GM21526 (cell line): ENCODE data around the gene GPHB5.
"Not testable (repeated sequence)": the region's sequence is repeated elsewhere in the genome, so short reads cannot be mapped to it uniquely, and the experiment has no call there.

Experiments
- ATAC-seq: cut with Tn5 transposase; IDR thresholded peaks from one replicate; pipeline ENCODE4 v1.9.1; 2021; ENCODE audit warnings: moderate library complexity; ENCODE audit not compliant: unreplicated experiment, low FRiP score

The GPHB5 gene, protein sequence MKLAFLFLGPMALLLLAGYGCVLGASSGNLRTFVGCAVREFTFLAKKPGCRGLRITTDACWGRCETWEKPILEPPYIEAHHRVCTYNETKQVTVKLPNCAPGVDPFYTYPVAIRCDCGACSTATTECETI

DNA sequence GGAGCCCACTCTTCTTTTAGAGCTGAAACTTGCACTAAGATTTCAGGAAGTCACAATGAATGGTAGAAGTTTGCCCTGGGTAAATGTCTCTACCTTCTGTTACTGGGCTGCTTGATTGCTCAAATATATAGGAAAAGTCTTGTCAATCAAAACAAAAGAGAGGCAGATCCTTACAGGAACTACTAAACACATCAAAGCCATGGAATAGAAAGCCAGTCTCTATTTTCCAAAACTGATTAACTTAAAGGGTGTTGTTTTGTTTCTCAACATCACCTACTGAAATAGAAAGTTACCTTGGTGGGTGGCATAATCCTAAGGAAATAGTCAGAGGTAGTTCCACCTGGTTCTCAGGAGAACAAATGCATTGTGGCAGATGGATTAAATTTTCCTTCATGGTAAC is at the start of gene GPHB5:
Gene GPHB5, minus strand, starts transcription at position 101 of the 400 bp plus-strand sequence. CDS start 1,086 bp downstream, outside the sequence.
- no peak for ATAC-seq

DNA sequence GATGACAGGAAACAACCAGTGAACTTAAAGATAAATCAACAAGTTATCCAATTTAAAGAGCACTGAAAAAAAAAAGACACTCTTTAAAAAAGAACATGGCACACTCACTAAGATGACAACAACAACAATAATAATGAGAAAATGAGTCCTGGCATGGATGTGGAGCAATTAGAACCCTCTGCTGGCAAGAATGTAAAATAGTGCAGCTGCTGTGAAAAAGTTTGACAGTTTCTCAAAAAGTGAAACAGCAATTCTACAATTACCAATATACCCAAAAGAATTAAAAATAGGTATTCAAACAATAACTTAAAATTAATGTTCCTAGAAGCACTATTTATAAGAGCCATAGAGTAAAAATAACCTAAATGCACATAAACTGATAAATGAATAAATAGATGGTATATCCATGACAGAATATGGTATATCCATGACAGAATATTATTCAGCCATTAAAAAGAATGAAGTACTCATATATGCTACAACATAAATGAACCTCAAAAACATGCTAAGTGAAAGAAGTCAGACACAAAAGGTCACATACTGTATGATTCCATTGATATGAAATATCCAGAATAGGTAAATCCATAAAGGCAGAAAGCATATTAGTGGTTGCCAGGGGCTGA is 49.1 kb upstream of the GPHB5 start:
- ATAC-seq: no peak

DNA sequence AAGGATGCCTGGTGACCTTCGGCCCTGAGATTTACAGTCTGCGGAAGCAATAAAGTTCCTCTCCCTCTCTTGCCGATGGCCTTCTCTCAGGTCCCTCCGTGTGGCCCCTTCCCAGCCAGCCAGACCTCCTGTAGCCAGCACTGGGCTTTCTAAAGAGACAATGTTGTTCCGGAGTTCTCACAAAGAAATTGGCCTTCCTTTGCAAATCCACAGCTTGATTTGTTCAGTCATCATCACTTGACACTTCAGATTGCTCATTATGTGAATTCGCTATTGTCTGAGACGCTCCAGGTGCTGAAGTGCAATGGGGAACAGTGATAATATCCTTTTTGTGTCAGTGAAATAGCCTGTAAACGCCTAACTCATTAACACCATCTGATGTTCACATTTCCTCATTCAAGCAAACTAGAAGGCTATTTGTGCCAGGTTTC is 43.7 kb upstream of the GPHB5 start:
- ATAC-seq: no peak

DNA sequence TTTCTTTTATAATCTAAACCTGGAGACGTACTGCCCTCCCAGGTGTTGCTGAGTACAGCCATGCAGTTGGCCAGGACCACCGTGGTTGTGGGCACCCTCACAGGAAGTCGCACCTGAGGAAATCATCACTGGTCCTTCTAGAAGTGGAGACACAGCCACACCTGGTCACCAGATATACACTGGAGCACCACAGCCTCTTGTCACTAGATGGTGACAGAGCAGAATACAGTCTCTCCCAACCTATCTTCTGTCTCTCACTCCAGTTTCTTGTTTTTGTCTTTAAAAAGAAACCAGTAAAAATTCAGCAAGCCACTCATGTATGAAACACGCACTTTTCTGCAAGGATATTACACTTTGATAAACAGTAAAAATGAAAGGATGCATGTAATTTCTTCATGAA is 43.1 kb upstream of the GPHB5 start:
- ATAC-seq: no peak

DNA sequence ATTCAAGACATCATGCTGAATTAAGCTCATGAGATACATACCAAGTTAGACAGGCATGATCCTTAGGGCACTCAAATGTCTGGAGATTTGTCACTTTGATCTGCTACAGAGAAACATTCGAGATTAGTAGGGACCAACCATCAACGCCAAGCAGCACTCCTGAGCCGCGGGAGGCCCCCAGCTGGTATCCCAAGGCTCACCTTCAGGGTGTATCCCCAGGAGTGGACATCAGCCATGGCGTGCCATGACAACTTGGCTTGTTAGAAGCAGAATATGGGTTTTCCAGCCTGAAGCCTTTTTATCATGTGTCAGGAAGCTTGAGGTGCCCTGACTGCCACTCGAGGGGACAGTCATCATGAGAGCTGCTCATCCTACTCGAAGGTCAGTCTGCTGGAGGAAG is 39.1 kb upstream of the GPHB5 start:
- ATAC-seq: no peak

DNA sequence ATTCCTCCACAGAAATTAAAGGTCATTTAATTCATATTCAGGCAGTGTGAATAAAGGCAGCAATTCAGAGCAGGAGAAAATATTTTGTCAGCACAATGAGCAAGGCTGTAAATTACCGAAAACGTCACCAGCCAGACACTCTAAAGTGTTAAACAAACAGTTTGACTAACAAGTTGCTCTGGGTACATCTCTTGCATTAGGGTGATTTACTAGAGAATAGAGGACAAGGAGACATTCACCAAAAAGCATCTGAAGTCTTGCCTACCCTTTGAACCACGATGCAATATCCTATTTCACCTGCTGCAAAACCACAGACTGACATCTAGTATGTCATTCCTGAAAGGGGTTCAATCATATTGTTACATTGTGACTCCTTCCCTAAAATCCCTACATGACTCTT is 27.1 kb upstream of the GPHB5 start:
- no peak for ATAC-seq

DNA sequence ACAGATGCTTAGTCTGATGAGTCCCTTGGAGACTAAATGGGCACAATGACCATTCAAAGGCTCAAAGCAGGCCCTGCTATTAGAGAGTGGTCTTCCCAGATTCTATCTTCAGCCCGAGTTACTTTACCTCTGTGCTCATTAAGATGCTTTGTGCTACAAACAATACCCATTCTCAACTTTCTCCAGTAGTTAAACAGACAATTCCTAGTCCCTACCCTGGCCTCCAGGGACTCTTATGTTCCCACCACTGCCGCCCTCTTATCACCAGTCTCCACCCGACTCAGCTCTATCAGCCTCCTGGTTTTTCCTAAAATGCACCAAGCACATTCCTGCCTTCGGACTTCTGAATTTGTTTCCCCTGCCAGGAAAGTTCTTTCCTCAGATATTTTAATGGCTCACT is 25.6 kb upstream of the GPHB5 start:
- no peak for ATAC-seq

DNA sequence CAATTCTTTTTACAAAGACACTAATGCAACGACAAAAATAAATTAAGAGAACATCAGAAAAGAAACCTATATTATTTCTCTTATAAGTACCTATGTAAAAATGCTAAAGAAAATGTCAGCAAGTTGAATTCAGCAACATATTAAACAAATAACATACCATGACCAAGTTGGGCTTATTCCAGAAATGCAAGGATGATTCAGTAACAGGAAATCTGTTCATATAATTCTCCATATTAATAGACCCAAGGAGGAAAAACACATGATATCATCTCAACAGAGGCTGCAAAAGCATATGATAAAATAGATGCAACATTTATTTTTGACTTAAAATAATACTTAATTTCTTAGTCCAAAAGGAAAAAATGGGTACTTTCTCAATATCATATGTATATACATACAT is 25.1 kb upstream of the GPHB5 start:
- no peak for ATAC-seq

DNA sequence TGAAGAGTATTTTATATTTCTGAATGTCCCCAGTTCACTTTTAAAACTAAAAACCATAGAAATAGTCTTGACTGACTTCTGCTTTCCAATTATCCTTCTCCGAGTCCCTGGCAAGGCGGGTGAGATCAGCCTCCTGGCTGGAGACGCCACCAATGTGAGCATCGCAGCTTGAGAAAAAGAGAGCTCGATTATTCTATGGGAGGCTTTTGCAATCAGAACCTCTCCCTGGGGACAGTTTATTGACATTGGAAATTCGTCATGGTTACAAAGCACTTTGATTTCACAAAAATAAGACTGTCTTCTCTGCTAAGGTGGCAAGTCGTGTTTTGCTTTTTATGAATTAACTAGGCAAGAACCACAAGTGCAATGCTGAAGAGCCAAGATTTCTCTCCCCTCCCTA is 23.6 kb upstream of the GPHB5 start:
- ATAC-seq: no peak

DNA sequence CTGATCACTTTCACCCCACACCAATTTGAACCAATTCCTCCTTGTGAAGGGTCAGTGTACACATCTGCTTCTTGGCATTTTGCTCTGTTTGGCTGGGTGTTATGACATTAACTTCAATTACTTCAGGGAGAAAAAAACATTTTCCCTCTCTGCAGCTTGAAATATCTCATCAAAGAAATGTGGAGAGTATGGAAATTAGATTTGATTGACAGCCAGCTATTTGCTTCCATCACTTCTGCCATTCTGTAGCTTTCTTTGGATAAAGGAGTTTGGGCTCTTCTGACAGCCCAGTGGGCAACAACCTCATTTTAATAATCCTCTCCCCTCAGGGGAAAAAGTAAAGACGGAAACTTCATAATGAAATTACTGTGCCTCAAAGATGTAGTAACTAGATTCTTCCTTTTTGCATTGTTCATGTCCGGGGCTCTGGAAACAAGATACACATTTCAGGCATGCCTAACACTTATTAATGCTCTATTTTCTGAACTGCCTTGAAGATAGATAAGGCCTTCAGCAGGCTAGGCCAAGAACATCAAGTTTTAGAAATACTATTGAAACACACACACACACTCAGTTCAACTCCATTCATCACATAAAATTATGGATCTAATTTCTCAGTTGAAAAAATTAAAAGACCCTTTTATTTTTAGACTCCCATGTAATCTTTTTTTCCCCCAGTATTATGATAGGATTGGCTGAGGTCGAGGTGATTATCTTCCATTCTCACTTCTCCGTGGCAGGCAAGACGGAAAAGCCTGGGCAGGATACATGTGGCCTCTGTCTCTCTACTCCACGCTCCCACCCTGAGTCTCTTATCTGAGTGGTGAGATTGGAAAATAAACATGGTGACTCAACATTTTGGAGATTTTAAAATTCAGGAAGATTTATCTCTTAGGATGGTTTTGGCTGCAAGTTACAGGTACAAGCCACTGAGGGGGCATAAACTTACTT is 10.3 kb upstream of the GPHB5 start:
- no peak for ATAC-seq

DNA sequence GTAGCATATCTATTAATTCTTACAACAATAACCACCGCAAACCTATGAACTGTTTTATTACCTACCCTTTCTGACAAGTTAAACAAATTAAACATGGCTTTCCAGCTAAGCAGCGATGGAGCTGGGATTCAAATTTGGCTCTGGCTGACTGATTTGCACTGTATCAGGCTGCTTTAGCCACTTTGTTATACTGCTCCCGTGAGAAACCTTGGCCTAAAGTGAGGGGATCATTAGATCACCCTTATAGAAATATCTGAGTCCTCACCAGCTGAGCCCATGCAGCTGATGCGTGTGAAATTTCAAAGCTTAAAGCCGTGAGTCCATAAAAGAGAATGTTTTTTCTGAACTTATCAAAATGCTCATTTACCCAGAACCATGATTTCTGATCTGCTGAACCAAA is 8.1 kb upstream of the GPHB5 start:
- no peak for ATAC-seq

DNA sequence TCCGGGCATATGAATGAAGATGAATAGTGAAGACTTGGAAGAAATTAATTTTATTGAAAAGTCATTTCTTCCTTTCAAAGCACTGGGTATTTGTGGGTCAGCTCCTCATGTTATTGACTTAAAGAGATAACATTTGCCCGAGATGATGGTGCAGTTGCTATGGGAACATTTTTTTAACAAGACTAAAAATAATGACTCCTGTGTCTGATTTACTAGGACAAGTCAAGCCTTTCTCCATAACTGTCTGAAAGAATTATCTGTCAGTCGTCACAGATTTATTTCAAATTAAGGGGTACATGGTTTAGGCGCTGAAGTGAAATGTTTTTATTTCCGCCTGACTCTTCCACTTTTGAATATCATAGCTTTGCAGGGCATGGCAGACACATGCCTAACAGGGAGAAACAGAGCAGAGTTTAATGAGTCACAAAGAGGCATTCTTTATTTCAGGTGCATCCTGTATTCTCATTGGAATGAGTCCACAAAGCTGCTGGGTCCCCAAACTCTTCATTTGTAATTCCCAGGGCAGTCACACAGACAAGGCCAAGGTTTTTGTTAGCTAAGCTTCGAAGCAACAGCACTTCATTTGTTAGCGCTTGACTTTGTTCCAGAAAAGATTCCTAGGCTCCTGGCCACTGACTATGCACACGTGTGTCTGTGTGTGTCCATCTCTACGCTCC is 4.3 kb upstream of the GPHB5 start:
- ATAC-seq: no peak

DNA sequence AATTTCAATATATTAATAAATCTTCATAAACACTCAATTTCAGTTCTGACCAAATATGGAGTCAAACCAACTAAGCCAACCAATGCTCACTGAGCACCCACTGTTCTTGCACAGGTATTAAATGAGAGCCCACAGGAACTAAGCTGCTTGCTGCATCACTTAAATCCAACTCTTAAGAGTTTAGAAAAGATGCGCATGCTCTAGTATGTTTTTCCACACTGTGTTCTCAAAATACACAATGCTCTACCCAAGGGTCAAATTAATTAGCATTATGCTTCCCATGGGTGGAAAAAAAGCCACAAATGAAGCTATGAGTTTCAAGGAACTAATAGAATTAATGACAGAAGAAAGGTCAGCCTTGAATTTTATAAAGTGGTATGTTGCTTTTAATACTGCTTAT is 3.7 kb upstream of the GPHB5 start:
- ATAC-seq: no peak

DNA sequence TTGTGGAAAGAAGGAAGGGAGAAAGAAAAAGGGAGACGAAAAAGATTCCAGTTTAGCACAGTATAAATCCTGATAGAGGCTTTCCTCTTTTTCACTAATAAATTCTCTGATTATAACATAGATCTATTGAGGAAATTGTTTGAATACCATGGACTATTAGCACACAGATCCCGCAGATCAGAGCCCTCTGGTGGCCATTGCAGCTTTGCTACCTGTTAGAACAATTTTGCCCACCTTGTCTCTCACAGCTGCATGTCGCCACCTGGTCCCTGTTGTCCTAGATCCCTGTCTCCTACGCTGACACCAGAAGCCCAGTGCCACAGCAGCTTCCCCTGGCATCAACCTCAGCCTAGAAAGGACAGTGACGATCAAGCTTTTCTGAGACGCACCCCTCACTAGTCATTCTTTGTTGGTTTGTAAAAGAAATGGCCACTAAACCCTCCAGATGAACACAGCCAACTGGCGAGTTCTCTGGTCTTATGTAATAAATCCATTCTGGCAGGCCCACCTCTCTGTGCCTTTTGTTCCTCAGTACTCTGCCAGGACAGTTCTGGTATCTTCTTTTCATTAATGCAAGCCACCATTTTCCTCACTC is 9.9 kb downstream of the GPHB5 start:
- ATAC-seq: no peak

DNA sequence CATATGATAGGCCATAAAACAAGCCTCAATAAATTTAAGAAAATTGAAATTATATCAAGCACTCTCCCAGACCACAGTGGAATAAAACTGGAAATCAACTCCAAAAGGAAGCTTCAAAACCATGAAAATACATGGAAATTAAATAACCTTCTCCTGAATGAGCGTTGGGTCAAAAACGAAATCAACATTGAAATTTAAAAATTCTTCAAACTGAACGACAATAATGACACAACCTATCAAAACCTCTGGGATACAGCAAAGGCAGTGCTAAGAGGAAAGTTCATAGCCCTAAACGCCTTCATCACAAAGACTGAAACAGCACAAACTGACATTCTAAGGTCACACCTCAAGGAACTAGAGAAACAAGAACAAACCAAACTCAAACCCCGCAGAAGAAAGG is 14.3 kb downstream of the GPHB5 start:
- not testable (repeated sequence) for ATAC-seq

DNA sequence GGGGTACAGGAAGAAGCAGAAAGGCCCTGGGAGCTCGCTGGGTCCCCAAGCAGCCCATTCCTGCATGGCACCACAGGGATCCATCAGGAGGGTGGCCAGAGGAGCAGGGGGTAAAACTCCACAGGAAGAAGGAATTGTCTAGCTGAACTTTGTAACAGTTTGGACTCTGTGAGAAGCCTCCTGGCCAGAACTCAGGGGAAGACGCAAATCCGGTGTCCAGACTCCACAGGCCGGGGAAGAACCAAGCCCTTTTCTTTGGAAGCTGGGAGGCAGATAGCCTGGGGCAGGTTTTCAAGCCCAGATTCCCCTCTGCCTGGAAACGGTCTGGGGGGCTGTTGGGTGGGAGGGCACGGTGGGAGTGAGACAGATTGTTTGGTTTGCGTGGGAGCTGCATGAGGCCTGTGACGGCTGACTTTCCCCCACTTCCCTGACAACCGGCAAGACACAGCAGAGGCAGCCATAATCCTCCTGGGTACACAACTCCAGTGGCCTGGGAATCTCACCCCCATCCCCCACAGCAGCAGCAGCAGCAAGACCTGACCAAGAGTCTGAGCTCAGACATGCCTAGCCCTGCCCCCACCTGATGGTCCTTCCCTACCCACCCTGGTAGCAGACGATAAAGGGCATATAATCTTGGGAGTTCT is 16.7 kb downstream of the GPHB5 start:
- no peak for ATAC-seq

DNA sequence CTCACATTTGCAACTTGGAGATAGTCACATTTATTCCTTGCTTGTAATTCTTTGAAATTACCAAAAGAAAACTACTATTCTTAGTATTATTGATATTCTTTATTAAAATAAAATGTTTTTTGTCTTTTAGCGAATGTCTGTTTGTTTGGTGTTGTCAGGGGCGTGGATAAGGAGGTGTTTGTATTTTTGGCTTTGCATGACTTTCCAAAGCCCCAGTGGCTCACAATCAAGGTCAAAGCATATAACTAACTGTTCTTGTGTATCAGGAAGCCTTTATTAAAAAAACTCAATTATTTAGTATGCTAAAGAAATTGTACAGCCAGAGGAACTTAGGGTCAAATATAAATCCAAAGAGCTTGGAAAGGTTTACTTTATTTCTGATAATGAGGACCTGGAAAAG is 17.9 kb downstream of the GPHB5 start:
- no peak for ATAC-seq

DNA sequence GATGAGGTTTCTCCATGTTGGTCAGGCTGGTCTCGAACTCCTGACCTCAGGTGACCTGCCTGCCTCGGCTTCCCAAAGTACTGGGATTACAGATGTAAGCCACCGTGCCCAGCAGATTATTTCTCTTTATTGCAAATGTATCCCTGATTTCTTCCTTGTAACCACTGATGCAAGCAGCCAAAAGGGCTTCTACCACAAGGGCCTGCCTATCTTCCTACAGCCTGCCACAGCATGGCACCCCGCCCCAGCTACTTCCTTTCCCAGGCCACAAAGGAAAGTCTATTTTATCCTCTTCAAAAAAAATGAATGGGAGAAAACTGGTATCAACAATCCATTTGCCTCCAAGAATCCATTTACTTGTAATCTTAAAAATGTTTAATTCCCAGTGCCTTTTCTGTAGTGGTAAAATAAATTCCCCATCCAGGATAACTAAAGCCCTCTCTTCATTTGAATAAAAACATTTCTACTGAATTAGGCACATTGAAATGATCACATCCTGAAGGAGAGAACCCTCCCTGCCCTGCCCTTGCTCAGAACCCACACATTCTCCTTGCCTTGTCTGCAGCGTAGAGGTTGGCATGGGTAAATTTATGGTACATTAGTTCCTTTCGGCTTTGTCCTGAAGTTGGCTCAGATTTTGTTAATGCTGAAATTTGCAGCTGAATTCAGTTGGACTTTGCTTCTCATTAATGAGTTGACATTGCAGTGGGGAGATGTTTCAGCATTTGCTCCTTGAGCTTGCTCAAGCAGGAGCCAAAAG is 19.2 kb downstream of the GPHB5 start:
- ATAC-seq: no peak

DNA sequence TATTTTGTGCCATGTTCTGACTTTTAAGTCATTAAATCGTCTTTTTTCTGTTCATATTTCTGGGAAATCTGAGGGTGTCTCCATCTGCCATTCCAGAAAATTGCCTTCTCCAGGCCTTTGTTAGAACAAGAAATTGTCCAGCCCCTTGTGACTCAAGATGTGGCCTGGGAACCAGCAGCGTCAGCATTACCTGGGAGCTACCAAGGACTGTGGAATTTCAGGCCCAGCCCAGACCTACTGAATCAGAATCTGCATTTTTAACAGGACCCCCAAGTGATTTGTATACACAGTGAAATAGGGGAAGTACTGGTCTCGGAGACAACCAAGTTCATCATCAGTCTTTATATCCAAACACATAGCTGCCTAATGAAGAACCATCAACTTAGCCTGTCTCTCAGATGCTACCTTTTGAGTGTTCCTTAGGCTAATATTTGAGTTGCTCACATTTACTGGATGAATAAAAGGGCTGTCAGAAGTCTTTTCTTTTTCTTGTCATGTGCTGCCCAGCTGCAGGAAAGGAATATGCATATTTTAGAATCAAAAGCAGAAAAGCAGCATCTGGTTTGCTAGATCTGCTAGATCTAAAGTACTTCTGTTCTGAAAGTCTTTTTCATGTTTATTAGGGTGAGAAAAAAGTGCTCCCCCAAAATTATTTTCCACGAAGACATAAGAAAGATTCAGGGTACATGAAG is 21.2 kb downstream of the GPHB5 start:
- ATAC-seq: no peak
